Embryonic facial prominence (tissue), 1 donor: ENCODE data around the gene ZNF226.
A peak's percentile ranks its signal among the peaks of the same experiment; 100 is the strongest.
"Not testable (repeated sequence)": the region's sequence is repeated elsewhere in the genome, so short reads cannot be mapped to it uniquely, and the experiment has no call there.

Experiments used
- DNase-seq: peaks from one replicate; pipeline ENCODE4 v3.0.0-alpha.2; 2016; ENCODE audit errors: extremely low spot score

Gene ZNF226

DNA sequence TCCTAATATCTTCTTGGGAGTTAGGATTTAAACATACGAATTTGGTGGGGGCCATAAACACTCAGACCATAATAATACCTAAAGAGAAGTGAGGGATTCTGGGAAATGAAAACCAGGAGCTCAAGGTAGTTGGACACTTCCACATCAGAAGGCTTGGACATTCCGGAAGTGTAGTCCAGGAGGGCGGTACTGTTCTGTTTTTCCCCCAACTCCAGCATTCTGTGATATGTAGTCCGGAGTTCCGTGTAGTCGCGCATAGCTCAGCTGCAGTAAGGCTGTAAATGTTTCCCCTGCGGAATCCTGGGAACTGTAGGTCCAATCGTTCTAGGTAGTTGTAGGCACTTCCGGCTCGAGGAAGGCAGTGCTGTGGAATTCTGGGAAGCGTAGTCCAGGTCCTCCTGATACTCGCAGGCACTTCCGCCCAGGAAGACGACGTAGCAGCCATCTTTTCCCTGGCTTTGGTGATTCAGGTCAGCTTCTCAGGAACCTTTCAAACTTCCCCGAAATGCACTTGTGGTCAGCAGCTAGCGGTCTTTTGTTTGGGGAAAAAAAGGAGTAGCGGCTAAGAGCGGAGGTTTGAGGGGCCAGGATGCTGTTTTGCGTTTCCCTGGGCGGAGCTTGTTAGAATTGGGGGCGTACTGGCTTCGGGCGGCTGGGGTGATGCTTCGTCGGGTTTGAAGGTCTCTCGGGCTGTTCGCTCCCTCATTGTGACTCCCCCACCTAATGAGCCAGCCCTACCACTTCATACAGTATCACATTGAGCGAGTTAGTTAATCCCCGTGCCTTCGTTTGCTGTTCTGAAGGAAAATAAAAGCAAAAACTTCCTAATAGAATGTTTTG is at the start of gene ZNF226:
ZNF226 (plus strand) TSS at position 428 of the 840 bp plus-strand sequence. CDS start 4,981 bp downstream, outside the sequence.
- peak; percentile 99 for DNase-seq

DNA sequence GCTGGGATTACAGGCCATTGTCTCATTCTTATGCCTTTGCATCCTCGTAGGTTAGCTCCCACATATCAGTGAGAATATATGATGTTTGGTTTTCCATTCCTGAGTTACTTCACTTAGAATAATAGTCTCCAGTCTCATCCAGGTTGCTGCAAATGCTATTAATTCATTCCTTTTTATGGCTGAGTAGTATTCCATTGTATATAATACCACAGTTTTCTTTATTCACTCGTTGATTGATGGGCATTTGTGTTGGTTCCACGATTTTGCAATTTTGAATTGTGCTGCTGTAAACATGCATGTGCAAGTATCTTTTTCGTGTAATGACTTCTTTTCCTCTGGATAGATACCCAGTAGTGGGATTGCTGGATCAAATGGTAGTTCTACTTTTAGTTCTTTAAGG is 43.7 kb upstream of the ZNF226 start:
- not testable (repeated sequence) for DNase-seq

GRCh38 chr19:44131955-44132354 is 32.9 kb upstream of the ZNF226 start:
- no peak for DNase-seq

DNA sequence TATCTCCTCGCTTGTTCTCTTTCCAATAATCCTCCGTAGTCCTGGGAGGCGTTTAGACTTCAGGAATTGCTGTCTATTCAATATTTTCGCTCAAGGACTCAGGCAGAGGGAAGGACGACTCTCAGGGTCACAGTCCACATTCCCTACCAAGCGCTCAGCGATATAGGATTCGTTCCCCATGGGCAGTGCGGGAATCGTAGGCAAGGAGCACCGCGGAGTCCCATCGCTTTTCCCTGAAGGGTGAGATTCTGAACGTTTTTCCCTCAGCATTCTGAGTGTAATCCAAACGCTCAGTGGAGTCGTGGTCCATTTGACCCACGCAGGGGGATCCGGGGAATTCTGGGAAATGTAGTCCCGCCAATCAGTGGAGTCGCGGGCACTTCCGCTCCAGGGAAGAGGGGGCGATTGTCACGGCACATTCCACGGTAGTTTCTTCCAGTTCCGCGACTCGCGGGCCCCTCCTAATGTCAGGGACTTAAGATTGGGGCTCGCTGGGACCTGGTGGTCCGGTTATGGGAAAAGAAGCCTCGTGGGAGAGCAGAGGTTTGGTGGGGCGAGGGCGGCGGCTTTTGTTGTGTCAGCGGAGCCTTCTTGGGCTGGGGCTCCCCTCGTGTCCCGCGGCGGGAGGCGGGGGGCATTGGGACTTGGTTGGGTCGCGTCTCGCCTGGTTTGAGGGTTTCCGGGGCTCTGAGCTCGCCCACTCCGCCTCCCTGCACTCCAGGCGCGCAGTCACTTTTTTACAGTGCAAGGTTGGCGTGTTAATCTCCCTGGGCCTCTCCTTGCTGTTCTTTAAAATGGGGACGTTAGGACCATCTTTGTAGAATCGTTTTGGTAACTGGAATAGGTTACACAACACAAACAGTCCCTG is 23.5 kb upstream of the ZNF226 start, which contains the start of gene ZNF234:
ZNF234 (plus strand) TSS at position 364 of the 868 bp plus-strand sequence. CDS start 3,079 bp downstream, outside the sequence.
- peak; percentile 52 for DNase-seq

GRCh38 chr19:44142059-44142433 is 22.9 kb upstream of the ZNF226 start:
- no peak for DNase-seq

DNA sequence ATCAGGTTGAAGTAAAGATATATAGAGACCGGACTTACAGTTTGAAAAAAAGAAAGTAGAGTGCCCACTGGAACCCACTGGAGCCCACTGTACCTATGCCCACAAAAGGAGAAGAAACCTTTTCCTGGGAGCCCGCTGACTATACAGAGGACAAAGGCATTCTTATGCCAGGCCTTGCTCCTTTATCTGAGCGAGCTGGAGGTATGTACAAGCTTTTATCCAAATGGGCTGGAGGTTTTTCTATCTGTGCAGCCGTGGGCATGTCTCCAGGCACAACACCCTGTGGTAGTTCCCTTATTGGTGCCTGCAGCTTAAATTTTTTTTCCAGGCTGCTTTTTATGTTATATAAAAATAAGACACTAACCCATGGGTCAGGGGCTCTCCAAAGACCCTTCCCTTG is 15.1 kb upstream of the ZNF226 start:
- DNase-seq, result no peak

DNA sequence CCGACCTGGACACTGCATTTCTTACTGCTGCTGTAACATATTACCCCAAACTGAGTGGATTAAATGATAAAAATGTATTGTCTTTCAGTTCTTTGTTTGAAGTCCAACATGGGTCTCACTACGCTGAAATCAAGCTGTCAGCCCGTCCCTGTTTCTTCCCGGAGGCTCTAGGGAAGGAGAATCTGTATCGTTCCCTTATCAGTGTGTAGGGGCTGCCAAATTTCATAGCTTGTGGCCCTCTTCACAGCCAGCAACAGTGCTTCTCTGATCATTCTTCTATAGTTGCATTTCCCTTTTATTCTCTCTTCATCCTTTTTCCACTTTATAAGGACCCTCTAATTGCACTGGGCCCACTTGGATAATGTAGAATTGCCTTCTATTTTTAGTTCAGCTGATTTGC is 13.4 kb upstream of the ZNF226 start:
- DNase-seq, result no peak

DNA sequence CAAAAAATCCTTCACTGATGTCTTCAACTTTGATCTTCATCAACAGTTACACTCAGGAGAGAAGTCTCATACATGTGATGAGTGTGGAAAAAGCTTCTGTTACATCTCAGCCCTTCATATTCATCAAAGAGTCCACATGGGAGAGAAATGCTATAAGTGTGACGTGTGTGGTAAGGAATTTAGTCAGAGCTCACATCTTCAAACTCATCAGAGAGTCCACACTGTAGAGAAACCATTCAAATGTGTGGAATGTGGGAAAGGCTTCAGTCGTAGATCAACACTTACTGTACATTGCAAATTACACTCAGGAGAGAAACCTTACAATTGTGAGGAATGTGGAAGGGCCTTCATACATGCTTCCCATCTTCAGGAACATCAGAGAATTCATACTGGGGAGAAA is 8.4 kb upstream of the ZNF226 start:
- DNase-seq, result no peak

DNA sequence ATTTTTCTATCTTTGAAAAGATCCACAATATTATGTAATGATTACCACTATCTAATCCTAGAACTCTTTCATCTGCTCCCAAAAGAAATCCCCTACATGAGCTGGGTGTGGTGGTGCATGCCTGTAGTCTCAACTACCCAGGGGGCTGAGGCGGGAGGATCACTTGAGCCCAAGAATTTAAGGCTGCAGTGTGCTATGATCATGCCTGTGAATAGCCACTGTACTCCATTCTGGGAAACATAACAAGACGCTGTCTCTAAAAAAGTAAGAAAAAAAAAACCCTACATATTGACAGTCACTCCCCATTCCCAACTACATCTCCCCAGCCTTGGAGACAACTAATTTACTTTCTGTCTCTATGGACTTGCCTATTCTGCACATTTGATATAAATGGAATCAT is 1.1 kb upstream of the ZNF226 start:
- no peak for DNase-seq

GRCh38 chr19:44164327-44164672 is 600 bp upstream of the ZNF226 start:
- DNase-seq, result no peak

DNA sequence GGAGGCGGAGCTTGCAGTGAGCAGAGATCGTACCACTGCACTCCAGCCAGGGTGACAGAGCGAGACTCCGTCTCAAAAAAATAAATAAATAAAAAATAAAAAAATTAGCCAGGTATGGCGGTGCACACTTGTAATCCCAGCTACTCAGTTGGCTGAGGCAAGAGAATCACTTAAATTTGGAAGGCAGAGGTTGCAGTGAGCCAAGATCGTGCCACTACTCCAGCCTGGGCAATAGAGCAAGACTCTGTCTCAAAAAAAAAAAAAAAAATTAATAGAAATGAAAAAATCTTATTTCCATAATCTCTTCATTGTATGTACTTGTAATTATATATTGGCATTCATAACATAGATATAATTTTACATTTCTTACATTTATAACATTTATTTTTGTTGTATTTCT is 5.8 kb downstream of the ZNF226 start:
- not testable (repeated sequence) for DNase-seq

DNA sequence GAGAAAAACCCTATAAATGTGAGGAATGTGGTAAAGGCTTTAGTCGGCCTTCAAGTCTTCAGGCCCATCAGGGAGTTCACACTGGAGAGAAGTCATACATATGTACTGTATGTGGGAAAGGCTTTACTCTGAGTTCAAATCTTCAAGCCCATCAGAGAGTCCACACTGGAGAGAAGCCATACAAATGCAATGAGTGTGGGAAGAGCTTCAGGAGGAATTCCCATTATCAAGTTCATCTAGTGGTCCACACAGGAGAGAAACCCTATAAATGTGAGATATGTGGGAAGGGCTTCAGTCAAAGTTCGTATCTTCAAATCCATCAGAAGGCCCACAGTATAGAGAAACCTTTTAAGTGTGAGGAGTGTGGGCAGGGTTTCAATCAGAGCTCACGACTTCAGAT is 11.7 kb downstream of the ZNF226 start:
- no peak for DNase-seq

DNA sequence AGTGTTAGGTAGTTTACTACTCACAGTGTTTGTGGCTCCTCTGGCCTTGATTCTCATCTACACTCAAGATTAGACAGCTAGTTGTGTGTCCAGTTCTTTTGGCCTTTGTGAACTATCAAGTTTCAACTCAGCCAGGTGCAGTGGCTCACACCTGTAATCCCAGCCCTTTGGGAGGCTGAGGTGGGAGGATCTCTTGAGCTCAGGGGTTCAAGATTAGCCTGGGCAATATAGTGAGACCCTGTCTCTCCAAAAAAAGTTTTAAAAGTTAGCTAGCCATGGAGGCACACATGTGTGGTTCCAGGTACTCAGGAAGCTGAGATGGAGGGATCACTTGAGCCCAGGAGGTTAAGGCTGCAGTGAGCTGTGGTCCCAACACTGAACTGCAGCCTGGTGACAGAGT is 16.1 kb downstream of the ZNF226 start:
- no peak for DNase-seq

GRCh38 chr19:44182145-44182544 is 17.2 kb downstream of the ZNF226 start:
- no peak for DNase-seq

GRCh38 chr19:44190020-44190419 is 25.1 kb downstream of the ZNF226 start:
- no peak for DNase-seq

- DNase-seq, result no peak
These were observed 27.2 kb downstream of the ZNF226 start for GRCh38 chr19:44192127-44192526.

DNA sequence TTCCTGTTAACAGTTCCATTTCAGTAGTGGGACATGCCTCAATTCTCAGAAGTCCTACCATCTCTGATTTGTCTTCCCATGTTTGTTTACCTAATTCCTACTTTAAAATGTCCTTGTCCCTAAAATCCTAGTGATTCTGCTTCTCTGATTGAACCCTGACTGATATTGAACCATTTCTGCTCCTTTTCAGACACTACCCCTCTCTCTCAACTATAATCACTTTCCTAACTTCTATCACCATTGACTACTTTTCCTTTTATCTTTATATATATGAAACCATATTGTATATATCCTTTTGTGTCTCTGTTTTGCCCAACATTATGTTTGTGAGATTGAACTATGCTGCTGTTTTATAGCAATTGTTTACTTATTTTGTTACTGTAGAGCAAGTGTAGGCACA is 31.9 kb downstream of the ZNF226 start:
- DNase-seq, result no peak

DNA sequence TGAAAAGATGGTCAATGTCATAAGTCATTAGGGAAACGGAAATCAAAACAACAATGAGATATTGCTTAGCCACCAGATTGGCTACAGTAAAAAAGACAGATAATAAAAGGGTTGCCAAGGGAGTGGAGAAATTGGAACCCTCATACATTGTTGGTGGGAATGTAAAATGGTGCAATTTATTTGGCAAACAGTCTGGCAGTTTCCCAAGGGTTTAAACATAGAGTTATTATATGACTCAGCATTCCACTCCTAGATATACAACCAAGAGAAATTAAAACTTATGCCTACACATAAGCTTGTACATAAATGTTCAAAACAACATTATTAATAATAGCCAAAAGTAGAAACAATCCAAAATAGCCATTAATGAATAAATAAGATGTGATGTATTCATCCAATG is 37.6 kb downstream of the ZNF226 start:
- no peak for DNase-seq

DNA sequence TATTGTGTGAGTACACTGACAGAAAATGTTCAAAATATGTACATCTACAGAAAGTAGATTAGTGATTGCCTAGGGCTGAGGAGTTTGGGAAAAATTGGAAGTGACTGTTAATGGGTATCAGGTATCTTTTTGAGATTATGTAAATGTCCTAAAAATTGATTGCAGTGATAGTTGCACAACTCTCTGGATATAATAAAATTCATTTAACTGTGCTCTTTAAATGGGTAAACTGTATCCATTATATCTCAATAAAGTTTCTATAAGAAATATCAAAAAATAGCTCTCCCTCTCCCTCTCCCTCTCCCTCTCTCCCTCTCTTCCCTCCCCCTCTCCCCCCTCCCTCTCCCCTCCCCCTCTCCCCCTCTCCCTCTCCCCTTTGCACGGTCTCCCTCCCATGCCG is 38.1 kb downstream of the ZNF226 start:
- DNase-seq, result no peak

GRCh38 chr19:44203877-44204276 is 39.0 kb downstream of the ZNF226 start:
- DNase-seq, result not testable (repeated sequence)

DNA sequence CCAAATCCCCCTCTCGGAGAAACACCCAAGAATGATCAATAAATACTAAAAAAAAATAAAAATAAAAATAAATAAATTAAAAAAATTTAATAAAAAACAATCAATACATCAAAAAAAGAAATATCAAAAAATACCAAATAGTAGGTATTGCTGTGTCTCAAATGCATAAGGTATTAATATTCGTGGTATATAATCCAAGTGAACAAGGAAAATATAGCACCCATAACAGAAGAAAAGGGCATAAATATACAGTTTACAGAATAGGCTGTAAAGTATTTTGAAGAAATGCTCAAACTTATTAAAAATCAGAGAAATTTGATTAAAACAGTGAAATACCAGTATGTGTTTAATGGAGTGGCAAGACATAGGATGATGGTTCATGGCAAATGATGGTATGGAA is 39.9 kb downstream of the ZNF226 start:
- no peak for DNase-seq

GRCh38 chr19:44207126-44207803 is 42.4 kb downstream of the ZNF226 start:
- peak; percentile 93 for DNase-seq
